ENCODE data around the gene RNF217.

DNA sequence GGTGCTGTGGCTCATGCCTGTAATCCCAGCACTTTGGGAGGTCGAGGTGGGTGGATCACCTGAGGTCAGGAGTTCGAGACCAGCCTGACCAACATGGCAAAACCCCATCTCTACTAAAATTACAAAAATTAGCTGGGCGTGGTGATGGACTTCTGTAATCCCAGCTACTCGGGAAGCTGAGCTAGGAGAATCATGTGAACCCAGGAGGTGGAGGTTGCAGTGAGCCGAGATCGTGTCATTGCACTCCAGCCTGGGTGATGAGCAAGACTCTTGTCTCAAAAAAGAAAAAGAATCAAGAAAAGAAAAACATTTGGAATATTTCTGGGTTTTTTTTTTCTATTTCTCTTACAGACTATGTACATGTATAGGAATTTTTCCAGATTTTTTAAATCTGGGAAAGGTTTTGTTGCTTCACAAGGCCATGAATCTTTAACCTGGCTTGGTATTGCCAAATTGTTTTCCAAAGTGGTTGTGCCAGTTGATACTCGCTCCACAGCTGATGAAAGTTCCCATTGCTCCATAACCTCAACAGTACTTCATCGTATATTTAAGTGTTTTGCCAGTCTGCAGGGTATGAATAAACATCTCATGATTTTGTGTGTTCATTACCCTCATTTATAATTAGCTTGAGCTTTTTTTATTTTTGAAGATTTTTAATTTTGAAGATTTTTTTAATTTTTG, 33.5 kb downstream of the RNF217 start:
- TF ChIP-seq, protein P1, sequence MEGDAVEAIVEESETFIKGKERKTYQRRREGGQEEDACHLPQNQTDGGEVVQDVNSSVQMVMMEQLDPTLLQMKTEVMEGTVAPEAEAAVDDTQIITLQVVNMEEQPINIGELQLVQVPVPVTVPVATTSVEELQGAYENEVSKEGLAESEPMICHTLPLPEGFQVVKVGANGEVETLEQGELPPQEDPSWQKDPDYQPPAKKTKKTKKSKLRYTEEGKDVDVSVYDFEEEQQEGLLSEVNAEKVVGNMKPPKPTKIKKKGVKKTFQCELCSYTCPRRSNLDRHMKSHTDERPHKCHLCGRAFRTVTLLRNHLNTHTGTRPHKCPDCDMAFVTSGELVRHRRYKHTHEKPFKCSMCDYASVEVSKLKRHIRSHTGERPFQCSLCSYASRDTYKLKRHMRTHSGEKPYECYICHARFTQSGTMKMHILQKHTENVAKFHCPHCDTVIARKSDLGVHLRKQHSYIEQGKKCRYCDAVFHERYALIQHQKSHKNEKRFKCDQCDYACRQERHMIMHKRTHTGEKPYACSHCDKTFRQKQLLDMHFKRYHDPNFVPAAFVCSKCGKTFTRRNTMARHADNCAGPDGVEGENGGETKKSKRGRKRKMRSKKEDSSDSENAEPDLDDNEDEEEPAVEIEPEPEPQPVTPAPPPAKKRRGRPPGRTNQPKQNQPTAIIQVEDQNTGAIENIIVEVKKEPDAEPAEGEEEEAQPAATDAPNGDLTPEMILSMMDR (conservative IDR thresholded peaks at IDR 0.05 in 1 of 2, IDR thresholded peaks at IDR 0.05 in 1 of 2; ENCODE audit: extremely low read depth in 1 of 2, insufficient read depth in 1 of 2, low read depth in 1 of 2, low read length in 2 of 2): no peak
- TF ChIP-seq EZH2 (IDR thresholded peaks at IDR 0.05; ENCODE audit: borderline replicate concordance, low read length): no peak
